ENCODE results near the gene LDAH. TPM values are rescaled to one million over a fixed set of nuclear protein-coding genes. Genes with fewer than 3 reads are reported as not detected.
A peak's percentile ranks its signal among the peaks of the same experiment; 100 is the strongest.

The LDAH gene
- total and polyA plus RNA-seq, 2 experiments from 2014 or later: 13.2 to 27.6 TPM

GRCh38 chr2:20692081-20692480 is 130.8 kb downstream of the LDAH start:
- Histone ChIP-seq H3K9ac (no peak overlapping the region), H3K9me3 (ENCODE audit: low read depth) (no peaks in the 10 kb centered on the region), H3K4me1 (ENCODE audit: insufficient read depth) (no peaks in the 10 kb centered on the region), H4K20me1 (ENCODE audit: insufficient read depth) (no peaks in the 10 kb centered on the region), H3K4me3 (no peak overlapping the region), H3K4me2 (ENCODE audit: unreplicated experiment) (no peak overlapping the region), H3F3A (ENCODE audit: insufficient read depth) (no peaks in the 10 kb centered on the region), H3K36me3 (ENCODE audit: low read depth) (no peaks in the 10 kb centered on the region), H2AFZ (no peak overlapping the region), H3K27me3 (replicated peaks; ENCODE audit: insufficient read depth) (no peaks in the 10 kb centered on the region), H3K79me2 (ENCODE audit: insufficient read depth) (no peaks in the 10 kb centered on the region), H3K27ac (no peak overlapping the region), H3K9me2 (ENCODE audit: insufficient read depth) (no peaks in the 10 kb centered on the region)
- TF ChIP-seq EZH2phosphoT487 (IDR thresholded peaks at IDR 0.05; ENCODE audit: insufficient read depth, low read depth) (no peak), EZH2 (IDR thresholded peaks at IDR 0.05; ENCODE audit: insufficient read depth, poor library complexity, severe bottlenecking) (no peak)
- in situ Hi-C loops (cut with MboI): no loop called here
- no peak for DNase-seq
- 91 to 92% methylated on average over 2 of the region's 2 CpGs for WGBS, 2 experiments (ENCODE audit: low coverage in 1 of 2, low lambda C conversion rate in 2 of 2, missing lambda C conversion rate in 2 of 2)

GRCh38 chr2:20691076-20691734 is 131.7 kb downstream of the LDAH start:
- Histone ChIP-seq H2AFZ (no peak overlapping the region), H3K4me3 (no peak overlapping the region), H3K36me3 (ENCODE audit: low read depth) (no peaks in the 10 kb centered on the region), H3K4me1 (ENCODE audit: insufficient read depth) (no peaks in the 10 kb centered on the region), H3K27me3 (replicated peaks; ENCODE audit: insufficient read depth) (no peaks in the 10 kb centered on the region), H3F3A (ENCODE audit: insufficient read depth) (no peaks in the 10 kb centered on the region), H3K4me2 (ENCODE audit: unreplicated experiment) (no peak overlapping the region), H3K9me2 (ENCODE audit: insufficient read depth) (no peaks in the 10 kb centered on the region), H3K9ac (no peak overlapping the region), H3K27ac (no peak overlapping the region), H4K20me1 (ENCODE audit: insufficient read depth) (no peaks in the 10 kb centered on the region), H3K79me2 (ENCODE audit: insufficient read depth) (no peaks in the 10 kb centered on the region), H3K9me3 (ENCODE audit: low read depth) (no peaks in the 10 kb centered on the region)
- DNase-seq: no peak
- in situ Hi-C loops (cut with MboI): no loop called here
- TF ChIP-seq EZH2 (IDR thresholded peaks at IDR 0.05; ENCODE audit: insufficient read depth, poor library complexity, severe bottlenecking): no peak
- no peak for TF ChIP-seq EZH2phosphoT487 (IDR thresholded peaks at IDR 0.05; ENCODE audit: insufficient read depth, low read depth)
- WGBS, 2 experiments (ENCODE audit: low coverage in 1 of 2, low lambda C conversion rate in 2 of 2, missing lambda C conversion rate in 2 of 2): 87 to 89% methylated on average over 6 of the region's 6 CpGs

- no peaks in the 10 kb centered on the region for H3K4me1 ChIP-seq (ENCODE audit: insufficient read depth)
- H3K36me3 ChIP-seq (ENCODE audit: low read depth): no peaks in the 10 kb centered on the region
- in situ Hi-C loops (cut with MboI): no loop called here
- H3F3A ChIP-seq (ENCODE audit: insufficient read depth): no peaks in the 10 kb centered on the region
- H3K9me2 ChIP-seq (ENCODE audit: insufficient read depth): no peaks in the 10 kb centered on the region
- H3K27me3 ChIP-seq (replicated peaks; ENCODE audit: insufficient read depth): no peaks in the 10 kb centered on the region
- H3K9ac ChIP-seq: no peak overlapping the region
- TF ChIP-seq EZH2 (IDR thresholded peaks at IDR 0.05; ENCODE audit: insufficient read depth, poor library complexity, severe bottlenecking) (no peak), EZH2phosphoT487 (IDR thresholded peaks at IDR 0.05; ENCODE audit: insufficient read depth, low read depth) (no peak)
- H2AFZ ChIP-seq: no peak overlapping the region
- H3K4me3 ChIP-seq: no peak overlapping the region
- no peak overlapping the region for H3K4me2 ChIP-seq (ENCODE audit: unreplicated experiment)
- H3K27ac ChIP-seq: no peak overlapping the region
- no peaks in the 10 kb centered on the region for H4K20me1 ChIP-seq (ENCODE audit: insufficient read depth)
- no peak for DNase-seq
- 94 to 95% methylated on average over 11 of the region's 11 CpGs for WGBS, 2 experiments (ENCODE audit: low coverage in 1 of 2, low lambda C conversion rate in 2 of 2, missing lambda C conversion rate in 2 of 2)
- H3K79me2 ChIP-seq (ENCODE audit: insufficient read depth): no peaks in the 10 kb centered on the region
- no peaks in the 10 kb centered on the region for H3K9me3 ChIP-seq (ENCODE audit: low read depth)
Measured at GRCh38 chr2:20689428-20690264, 133.3 kb downstream of the LDAH start.

- H3K27me3 ChIP-seq (replicated peaks; ENCODE audit: insufficient read depth): no peaks in the 10 kb centered on the region
- WGBS, 2 experiments (ENCODE audit: low coverage in 1 of 2, low lambda C conversion rate in 2 of 2, missing lambda C conversion rate in 2 of 2): 84 to 91% methylated on average over 4 of the region's 4 CpGs
- no peaks in the 10 kb centered on the region for H3K9me2 ChIP-seq (ENCODE audit: insufficient read depth)
- H4K20me1 ChIP-seq (ENCODE audit: insufficient read depth): no peaks in the 10 kb centered on the region
- H3K9me3 ChIP-seq (ENCODE audit: low read depth): no peaks in the 10 kb centered on the region
- H3K79me2 ChIP-seq (ENCODE audit: insufficient read depth): no peaks in the 10 kb centered on the region
- DNase-seq: peak; percentile 10
- H3K36me3 ChIP-seq (ENCODE audit: low read depth): no peaks in the 10 kb centered on the region
- H3K9ac ChIP-seq: no peak overlapping the region
- no peak overlapping the region for H3K4me3 ChIP-seq
- no peaks in the 10 kb centered on the region for H3F3A ChIP-seq (ENCODE audit: insufficient read depth)
- TF ChIP-seq EZH2phosphoT487 (IDR thresholded peaks at IDR 0.05; ENCODE audit: insufficient read depth, low read depth) (no peak), EZH2 (IDR thresholded peaks at IDR 0.05; ENCODE audit: insufficient read depth, poor library complexity, severe bottlenecking) (no peak)
- in situ Hi-C loops (cut with MboI): no loop called here
- no peaks in the 10 kb centered on the region for H3K4me1 ChIP-seq (ENCODE audit: insufficient read depth)
- H3K4me2 ChIP-seq (ENCODE audit: unreplicated experiment): no peak overlapping the region
- no peak overlapping the region for H2AFZ ChIP-seq
- no peak overlapping the region for H3K27ac ChIP-seq
Measured at GRCh38 chr2:20687260-20687832, 135.6 kb downstream of the LDAH start.

All from GM23248 (cell line).